Prostate gland (tissue), 2 donors: ENCODE results near the gene ROR1.

Experiments used
- POLR2A ChIP-seq: fragments of 450-650 bp; IDR thresholded peaks from one replicate; pipeline ENCODE4 v1.6.1; 2016; ENCODE audit warnings: antibody characterized with exemption, mild to moderate bottlenecking
- POLR2AphosphoS5 ChIP-seq: sonication (generic); formaldehyde crosslinking; IDR thresholded peaks from one replicate; pipeline ENCODE4 v1.6.1; 2017; ENCODE audit warnings: antibody characterized with exemption
- TF ChIP-seq, protein P1 (sequence below), 4 experiments: fragments of 200-600 bp in 2 of 4; fragments of 450-650 bp in 2 of 4; sonication (generic) in 2 of 4; IDR thresholded peaks; 1 replicate in 3 of 4; 2 replicates in 1 of 4; pipeline ENCODE4 v1.5.1; 2016 to 2019; ENCODE audit warnings: antibody characterized with exemption in 4 of 4, mild to moderate bottlenecking in 2 of 4, moderate library complexity in 2 of 4

DNA sequence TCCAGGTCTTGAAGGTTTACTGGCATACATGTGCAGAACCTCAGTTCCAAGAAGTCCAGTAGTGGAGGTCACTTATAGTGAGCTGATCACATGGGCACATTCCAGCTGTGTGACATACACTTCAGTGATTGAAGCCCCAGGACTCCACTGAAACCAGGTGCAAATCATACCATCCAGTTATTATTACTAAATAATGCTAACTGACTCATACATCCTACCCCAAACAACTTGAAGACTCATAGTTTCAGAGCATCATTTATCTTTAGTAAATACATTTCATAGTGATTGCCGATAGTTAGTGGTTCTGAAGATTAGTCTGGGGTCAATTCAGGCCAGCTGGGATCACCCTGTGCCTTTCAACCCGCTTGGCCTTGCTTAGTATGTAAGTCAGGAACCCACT, 291.8 kb downstream of the ROR1 start:
- TF ChIP-seq, protein P1, sequence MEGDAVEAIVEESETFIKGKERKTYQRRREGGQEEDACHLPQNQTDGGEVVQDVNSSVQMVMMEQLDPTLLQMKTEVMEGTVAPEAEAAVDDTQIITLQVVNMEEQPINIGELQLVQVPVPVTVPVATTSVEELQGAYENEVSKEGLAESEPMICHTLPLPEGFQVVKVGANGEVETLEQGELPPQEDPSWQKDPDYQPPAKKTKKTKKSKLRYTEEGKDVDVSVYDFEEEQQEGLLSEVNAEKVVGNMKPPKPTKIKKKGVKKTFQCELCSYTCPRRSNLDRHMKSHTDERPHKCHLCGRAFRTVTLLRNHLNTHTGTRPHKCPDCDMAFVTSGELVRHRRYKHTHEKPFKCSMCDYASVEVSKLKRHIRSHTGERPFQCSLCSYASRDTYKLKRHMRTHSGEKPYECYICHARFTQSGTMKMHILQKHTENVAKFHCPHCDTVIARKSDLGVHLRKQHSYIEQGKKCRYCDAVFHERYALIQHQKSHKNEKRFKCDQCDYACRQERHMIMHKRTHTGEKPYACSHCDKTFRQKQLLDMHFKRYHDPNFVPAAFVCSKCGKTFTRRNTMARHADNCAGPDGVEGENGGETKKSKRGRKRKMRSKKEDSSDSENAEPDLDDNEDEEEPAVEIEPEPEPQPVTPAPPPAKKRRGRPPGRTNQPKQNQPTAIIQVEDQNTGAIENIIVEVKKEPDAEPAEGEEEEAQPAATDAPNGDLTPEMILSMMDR (IDR thresholded peaks at IDR 0.05): no peak
- TF ChIP-seq POLR2A (no peak), POLR2AphosphoS5 (no peak)
